Astrocyte (in vitro differentiated cells and primary cell): ENCODE results near the gene EED. TPM values are rescaled to one million over a fixed set of nuclear protein-coding genes. Genes with fewer than 3 reads are reported as not detected.
A peak's percentile ranks its signal among the peaks of the same experiment; 100 is the strongest.

Experiments
- DNase-seq: peaks from one replicate; pipeline ENCODE4 v3.0.0-alpha.2; 2010; ENCODE audit warnings: low read depth
- FAIRE-seq: peaks from 2 replicates; lab custom pipeline; 2011; peaks lifted over from hg19 to GRCh38; lab: Jason Lieb, UNC
- H2AFZ ChIP-seq: 2 replicates; pipeline ENCODE4 v1.6.0; 2012; ENCODE audit warnings: low read depth, low read length, inconsistent platforms
- H3K27ac ChIP-seq: 2 replicates; pipeline ENCODE4 v1.5.1; 2011; ENCODE audit warnings: low read depth, low read length, inconsistent platforms
- H3K27me3 ChIP-seq: 2 replicates; pipeline ENCODE4 v1.6.0; 2011; ENCODE audit warnings: low read length, inconsistent platforms; ENCODE audit not compliant: insufficient read depth
- H3K36me3 ChIP-seq: 2 replicates; pipeline ENCODE4 v1.5.1; 2011; ENCODE audit warnings: low read length, inconsistent platforms; ENCODE audit not compliant: insufficient read depth
- H3K4me1 ChIP-seq: 2 replicates; pipeline ENCODE4 v1.5.1; 2011; ENCODE audit warnings: low read length, inconsistent platforms; ENCODE audit not compliant: insufficient read depth
- H3K4me2 ChIP-seq: 2 replicates; pipeline ENCODE4 v1.6.0; 2012; ENCODE audit warnings: low read length, inconsistent platforms
- H3K4me3 ChIP-seq: 2 replicates; pipeline ENCODE4 v1.5.1; 2011; ENCODE audit warnings: low read depth, mild to moderate bottlenecking, low read length, inconsistent platforms; ENCODE audit not compliant: insufficient read depth
- H3K79me2 ChIP-seq: 2 replicates; pipeline ENCODE4 v1.6.0; 2012; ENCODE audit warnings: mild to moderate bottlenecking, low read length, inconsistent platforms; ENCODE audit not compliant: insufficient read depth
- H3K9ac ChIP-seq: 2 replicates; pipeline ENCODE4 v1.6.0; 2012; ENCODE audit warnings: mild to moderate bottlenecking, low read length, inconsistent platforms
- H3K9me3 ChIP-seq: 2 replicates; pipeline ENCODE4 v1.5.1; 2012; ENCODE audit warnings: low read depth, mild to moderate bottlenecking, low read length, inconsistent platforms; ENCODE audit not compliant: insufficient read depth
- H4K20me1 ChIP-seq: 2 replicates; pipeline ENCODE4 v1.6.0; 2012; ENCODE audit warnings: low read length, inconsistent platforms; ENCODE audit not compliant: insufficient read depth
- H3K27ac Mint-ChIP-seq: one replicate; pipeline ENCODE4 v1.8.0; 2021; ENCODE audit warnings: mild to moderate bottlenecking, mixed read lengths; ENCODE audit not compliant: unreplicated experiment
- H3K27me3 Mint-ChIP-seq: one replicate; pipeline ENCODE4 v1.8.0; 2021; ENCODE audit warnings: low read depth, mixed read lengths; ENCODE audit not compliant: unreplicated experiment
- H3K36me3 Mint-ChIP-seq: one replicate; pipeline ENCODE4 v1.8.0; 2021; ENCODE audit warnings: low read depth, mixed read lengths; ENCODE audit not compliant: unreplicated experiment
- H3K4me1 Mint-ChIP-seq: one replicate; pipeline ENCODE4 v1.8.0; 2021; ENCODE audit warnings: low read depth, mixed read lengths; ENCODE audit not compliant: unreplicated experiment
- H3K4me3 Mint-ChIP-seq: one replicate; pipeline ENCODE4 v1.8.0; 2021; ENCODE audit warnings: mild to moderate bottlenecking, moderate library complexity, mixed read lengths; ENCODE audit not compliant: unreplicated experiment
- H3K9me3 Mint-ChIP-seq: one replicate; pipeline ENCODE4 v1.8.0; 2021; ENCODE audit warnings: mild to moderate bottlenecking, mixed read lengths; ENCODE audit not compliant: unreplicated experiment
- EZH2 ChIP-seq: IDR thresholded peaks from 2 replicates; pipeline ENCODE4 v1.6.1; 2012; ENCODE audit warnings: mild to moderate bottlenecking, low read length, inconsistent platforms; ENCODE audit not compliant: insufficient read depth
- total RNA-seq: library from RNA; stranded (reverse); gene quantifications from 2 replicates; pipeline ENCODE4 v1.2.1, GENCODE V29; 2021
- TF ChIP-seq, protein P1 (sequence below): IDR thresholded peaks from 2 replicates; pipeline ENCODE4 v1.5.1; 2011; ENCODE audit warnings: low read depth, mild to moderate bottlenecking, inconsistent platforms, low read length, moderate library complexity; ENCODE audit not compliant: insufficient read depth

EED gene
- total RNA-seq, 1 donor from 2014 or later = 23.4 TPM

DNA sequence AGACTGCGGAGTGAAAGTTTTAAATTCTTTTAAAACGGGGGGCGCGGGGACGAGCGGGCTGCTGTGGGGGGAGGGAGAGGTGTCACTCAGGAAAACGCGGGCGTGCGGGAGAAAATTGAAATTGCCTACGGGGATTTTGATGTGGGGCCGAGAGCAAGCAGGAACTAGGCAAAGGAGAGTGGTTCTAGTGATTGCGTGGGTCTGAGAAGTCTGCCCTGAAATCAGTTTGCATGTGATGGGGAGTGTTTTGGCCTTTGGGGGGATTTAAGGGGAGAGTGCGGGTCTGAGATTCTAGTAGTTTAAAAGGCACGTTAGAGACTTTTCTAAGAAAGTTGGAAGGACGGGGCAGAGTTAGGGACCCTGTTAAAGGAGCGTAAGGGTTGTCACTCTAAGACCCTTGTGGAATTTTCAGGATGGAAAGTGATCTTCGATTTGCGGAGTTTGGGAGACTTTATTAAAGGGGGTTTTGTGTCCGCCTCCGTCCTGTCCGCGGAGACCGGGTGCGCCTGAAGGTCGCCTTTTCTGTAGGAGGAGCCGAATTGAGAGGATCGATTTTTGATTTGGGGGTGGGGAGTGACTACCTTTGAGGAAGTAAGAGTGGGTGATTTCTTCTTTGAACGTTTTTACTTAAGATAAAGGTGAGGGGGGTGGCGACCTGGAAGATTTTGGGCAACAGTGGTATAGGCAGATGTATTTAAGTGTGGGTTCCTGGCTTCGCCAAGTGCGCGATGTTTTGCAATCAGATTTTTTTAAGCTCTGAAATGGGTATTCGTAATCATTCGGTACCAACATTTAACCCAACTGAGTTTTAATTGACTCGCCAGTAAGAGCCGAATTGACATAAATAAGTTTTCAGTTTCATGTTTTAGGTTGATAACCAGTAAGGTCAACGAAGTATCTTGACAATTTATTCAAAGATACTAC lies 1.1 kb downstream of the EED start:
- Histone ChIP-seq H3K79me2 (peaks cover 56% of the 10 kb centered on the region), H3K4me1 (peaks cover 10% of the 10 kb centered on the region), H3K27me3 (peaks cover 5% of the 10 kb centered on the region), H3K27ac (peak overlapping the region; percentile 38), H4K20me1 (peaks cover 47% of the 10 kb centered on the region), H2AFZ (peak overlapping the region; percentile 61), H3K4me3 (peak overlapping the region; percentile 84), H3K9me3 (no peaks in the 10 kb centered on the region), H3K9ac (peak overlapping the region; percentile 95), H3K36me3 (peaks cover 2% of the 10 kb centered on the region), H3K4me2 (peak overlapping the region; percentile 86)
- Mint-ChIP-seq H3K36me3 (no peaks in the 10 kb centered on the region), H3K27ac (peak overlapping the region; percentile 34), H3K4me1 (peaks cover 19% of the 10 kb centered on the region), H3K27me3 (no peaks in the 10 kb centered on the region), H3K4me3 (no peak overlapping the region), H3K9me3 (no peaks in the 10 kb centered on the region)
- TF ChIP-seq EZH2 = no peak
- TF ChIP-seq, protein P1, sequence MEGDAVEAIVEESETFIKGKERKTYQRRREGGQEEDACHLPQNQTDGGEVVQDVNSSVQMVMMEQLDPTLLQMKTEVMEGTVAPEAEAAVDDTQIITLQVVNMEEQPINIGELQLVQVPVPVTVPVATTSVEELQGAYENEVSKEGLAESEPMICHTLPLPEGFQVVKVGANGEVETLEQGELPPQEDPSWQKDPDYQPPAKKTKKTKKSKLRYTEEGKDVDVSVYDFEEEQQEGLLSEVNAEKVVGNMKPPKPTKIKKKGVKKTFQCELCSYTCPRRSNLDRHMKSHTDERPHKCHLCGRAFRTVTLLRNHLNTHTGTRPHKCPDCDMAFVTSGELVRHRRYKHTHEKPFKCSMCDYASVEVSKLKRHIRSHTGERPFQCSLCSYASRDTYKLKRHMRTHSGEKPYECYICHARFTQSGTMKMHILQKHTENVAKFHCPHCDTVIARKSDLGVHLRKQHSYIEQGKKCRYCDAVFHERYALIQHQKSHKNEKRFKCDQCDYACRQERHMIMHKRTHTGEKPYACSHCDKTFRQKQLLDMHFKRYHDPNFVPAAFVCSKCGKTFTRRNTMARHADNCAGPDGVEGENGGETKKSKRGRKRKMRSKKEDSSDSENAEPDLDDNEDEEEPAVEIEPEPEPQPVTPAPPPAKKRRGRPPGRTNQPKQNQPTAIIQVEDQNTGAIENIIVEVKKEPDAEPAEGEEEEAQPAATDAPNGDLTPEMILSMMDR = no peak
- FAIRE-seq (no peak), DNase-seq (no peak)

DNA sequence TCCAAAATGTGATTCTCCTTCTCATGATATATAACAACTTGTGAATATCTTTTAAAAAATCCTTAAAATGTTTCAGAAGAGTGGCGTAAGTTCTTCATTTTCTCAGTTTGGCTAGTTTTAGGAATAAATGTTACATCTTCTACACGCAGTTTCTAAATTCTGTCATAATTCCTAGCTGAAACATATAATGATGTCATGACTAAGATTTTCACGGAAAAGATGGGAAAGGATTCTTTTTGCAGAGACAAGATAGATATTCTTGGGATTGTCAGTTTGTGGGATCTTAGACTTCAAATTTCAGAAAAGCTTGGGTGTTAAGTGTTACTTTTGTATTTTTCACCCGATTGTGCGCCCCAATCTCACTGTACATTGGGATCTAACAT lies 1.7 kb downstream of the EED start:
- Mint-ChIP-seq H3K9me3 (no peaks in the 10 kb centered on the region), H3K27me3 (no peaks in the 10 kb centered on the region), H3K36me3 (no peaks in the 10 kb centered on the region), H3K4me3 (no peak overlapping the region), H3K4me1 (peaks cover 19% of the 10 kb centered on the region), H3K27ac (peak overlapping the region; percentile 34)
- Histone ChIP-seq H3K79me2 (peaks cover 62% of the 10 kb centered on the region), H3K4me2 (peak overlapping the region; percentile 86), H3K27me3 (peaks cover 5% of the 10 kb centered on the region), H3K36me3 (peaks cover 2% of the 10 kb centered on the region), H3K4me3 (peak overlapping the region; percentile 84), H3K9ac (peak overlapping the region; percentile 95), H4K20me1 (peaks cover 47% of the 10 kb centered on the region), H2AFZ (no peak overlapping the region), H3K9me3 (no peaks in the 10 kb centered on the region), H3K4me1 (peaks cover 10% of the 10 kb centered on the region), H3K27ac (peak overlapping the region; percentile 38)
- no peak for DNase-seq
- no peak for FAIRE-seq
- TF ChIP-seq, protein P1 = no peak
- no peak for TF ChIP-seq EZH2

DNA sequence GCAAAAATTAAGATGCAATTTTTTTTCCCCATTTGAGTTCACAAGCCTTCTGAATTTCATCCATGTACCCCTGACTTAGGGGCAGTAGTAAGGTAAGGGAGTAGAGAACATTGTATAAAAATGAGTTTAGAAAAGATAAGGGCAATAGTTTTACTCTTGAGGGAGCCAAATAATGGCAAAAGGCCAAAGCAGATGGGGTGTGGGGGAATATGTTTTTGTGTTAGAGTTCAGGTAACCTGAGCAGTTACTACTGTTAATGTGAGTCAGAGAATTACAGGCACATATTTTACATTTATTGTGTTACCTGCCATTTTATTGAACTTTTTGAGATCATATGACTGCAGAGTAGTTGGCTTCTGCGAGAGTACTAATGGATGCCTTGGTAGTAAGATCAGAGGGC lies 3.1 kb downstream of the EED start:
- no peak for TF ChIP-seq EZH2
- TF ChIP-seq, protein P1 = no peak
- no peaks in the 10 kb centered on the region for H3K36me3 Mint-ChIP-seq
- DNase-seq (no peak), FAIRE-seq (no peak)
- Histone ChIP-seq H4K20me1 (peaks cover 49% of the 10 kb centered on the region), H3K79me2 (peaks cover 75% of the 10 kb centered on the region), H2AFZ (no peak overlapping the region), H3K4me2 (no peak overlapping the region), H3K4me1 (peaks cover 10% of the 10 kb centered on the region), H3K9me3 (no peaks in the 10 kb centered on the region), H3K27me3 (no peaks in the 10 kb centered on the region), H3K36me3 (peaks cover 2% of the 10 kb centered on the region), H3K9ac (no peak overlapping the region), H3K27ac (no peak overlapping the region), H3K4me3 (no peak overlapping the region)
- H3K4me3 Mint-ChIP-seq = peak overlapping the region; percentile 73
- H3K27ac Mint-ChIP-seq = peak overlapping the region; percentile 29
- no peaks in the 10 kb centered on the region for H3K9me3 Mint-ChIP-seq
- H3K27me3 Mint-ChIP-seq = no peaks in the 10 kb centered on the region
- H3K4me1 Mint-ChIP-seq = peaks cover 19% of the 10 kb centered on the region
